GM18502 (cell line): ENCODE data around the gene IRX6.

Experiments used
- ATAC-seq: cut with Tn5 transposase; IDR thresholded peaks from one replicate; pipeline ENCODE4 v1.9.1; 2021; ENCODE audit warnings: mild to moderate bottlenecking; ENCODE audit not compliant: unreplicated experiment, poor library complexity

IRX6 gene

GRCh38 chr16:55308973-55309372, 15.0 kb upstream of the IRX6 start:
- ATAC-seq, result no peak

GRCh38 chr16:55322327-55322726, 1.7 kb upstream of the IRX6 start:
- no peak for ATAC-seq

DNA sequence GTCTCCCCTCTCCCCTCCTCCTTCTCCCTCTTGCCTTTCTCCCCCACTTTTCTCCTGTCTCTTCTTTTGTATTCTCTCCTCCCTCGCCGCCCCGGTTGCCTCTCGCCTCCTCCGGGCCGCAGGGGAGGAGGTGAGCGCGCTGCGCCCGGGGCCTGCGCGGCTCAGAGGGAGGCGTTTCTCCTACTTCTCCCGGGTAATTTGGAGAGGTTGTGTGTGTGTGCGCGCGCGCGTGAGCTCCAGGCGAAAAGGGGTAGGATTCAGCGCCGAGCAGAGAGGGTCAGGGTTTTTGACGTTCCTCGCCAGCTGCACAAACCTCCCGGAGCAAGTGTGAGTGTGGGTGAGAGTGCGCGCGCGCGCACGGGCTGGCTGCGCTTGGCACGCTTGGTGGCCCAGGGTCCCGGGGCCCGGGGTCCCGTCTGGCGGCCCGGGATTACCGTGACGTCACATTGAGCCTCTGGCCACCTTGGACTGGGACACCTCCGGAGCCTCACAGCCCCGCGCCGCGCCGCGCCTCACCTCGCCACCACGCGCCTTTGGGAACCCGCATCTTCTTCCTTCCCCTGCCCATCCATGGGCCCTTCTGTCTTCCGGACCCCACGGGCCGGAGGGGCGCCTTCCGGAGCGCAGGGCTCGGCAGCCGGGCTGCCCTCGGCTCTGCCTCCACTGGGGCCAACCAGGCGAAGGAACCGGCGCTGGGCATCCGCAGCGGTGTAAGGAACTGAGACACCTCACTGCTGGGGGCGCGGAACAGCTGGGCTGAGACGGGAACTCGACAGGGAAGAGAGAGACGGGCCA, 479 bp downstream of the IRX6 start:
- ATAC-seq, result no peak

DNA sequence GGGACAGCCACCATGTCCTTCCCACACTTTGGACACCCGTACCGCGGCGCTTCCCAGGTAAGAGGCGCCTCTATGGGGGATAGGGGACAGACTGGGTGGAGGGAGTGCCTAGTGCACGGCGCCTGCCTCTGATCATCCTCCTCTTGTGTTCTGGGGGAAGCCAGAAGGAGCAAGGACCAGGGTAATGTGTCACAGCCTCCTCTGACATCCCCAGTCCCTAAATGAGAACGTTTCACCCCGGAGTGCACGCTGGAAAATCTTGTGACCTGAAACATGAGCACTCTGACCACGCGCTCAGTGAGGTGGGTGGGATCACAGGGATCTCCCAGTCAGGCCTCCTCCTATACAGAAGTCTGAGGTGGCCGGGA, 1.1 kb downstream of the IRX6 start:
- no peak for ATAC-seq

DNA sequence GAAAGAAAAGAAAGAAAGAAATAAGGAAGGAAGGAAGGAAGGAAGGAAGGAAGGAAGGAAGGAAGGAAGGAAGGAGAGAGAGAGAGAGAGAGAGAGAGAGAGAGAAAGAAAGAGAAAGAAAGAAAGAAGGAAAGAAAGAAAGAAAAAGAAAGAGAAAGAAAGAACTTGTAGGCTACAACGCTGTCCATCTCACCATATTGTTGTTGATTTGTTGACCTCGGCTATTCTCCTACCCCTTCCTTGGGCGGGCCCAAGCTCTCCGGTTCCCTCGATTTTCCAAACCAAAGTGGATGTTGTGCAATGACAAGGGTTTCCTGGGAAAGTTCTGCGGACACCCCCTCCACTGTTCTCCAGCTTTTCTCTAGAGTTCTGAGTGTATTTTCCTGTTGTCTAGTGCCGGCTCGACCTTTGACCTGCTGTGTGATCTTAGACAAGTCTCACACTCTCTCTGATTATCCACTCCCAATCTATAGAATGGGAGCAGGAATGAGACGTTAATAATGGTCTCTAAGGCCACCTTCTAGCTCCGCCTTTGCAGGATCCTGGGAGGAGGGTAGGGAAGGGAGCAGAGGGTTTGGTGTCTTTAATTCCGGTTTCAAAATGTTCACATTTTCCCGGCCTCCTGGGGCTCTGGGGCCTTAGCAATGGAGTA, 1.6 kb downstream of the IRX6 start:
- no peak for ATAC-seq

- ATAC-seq, result no peak
These were observed 2.5 kb downstream of the IRX6 start for GRCh38 chr16:55326261-55327092.

DNA sequence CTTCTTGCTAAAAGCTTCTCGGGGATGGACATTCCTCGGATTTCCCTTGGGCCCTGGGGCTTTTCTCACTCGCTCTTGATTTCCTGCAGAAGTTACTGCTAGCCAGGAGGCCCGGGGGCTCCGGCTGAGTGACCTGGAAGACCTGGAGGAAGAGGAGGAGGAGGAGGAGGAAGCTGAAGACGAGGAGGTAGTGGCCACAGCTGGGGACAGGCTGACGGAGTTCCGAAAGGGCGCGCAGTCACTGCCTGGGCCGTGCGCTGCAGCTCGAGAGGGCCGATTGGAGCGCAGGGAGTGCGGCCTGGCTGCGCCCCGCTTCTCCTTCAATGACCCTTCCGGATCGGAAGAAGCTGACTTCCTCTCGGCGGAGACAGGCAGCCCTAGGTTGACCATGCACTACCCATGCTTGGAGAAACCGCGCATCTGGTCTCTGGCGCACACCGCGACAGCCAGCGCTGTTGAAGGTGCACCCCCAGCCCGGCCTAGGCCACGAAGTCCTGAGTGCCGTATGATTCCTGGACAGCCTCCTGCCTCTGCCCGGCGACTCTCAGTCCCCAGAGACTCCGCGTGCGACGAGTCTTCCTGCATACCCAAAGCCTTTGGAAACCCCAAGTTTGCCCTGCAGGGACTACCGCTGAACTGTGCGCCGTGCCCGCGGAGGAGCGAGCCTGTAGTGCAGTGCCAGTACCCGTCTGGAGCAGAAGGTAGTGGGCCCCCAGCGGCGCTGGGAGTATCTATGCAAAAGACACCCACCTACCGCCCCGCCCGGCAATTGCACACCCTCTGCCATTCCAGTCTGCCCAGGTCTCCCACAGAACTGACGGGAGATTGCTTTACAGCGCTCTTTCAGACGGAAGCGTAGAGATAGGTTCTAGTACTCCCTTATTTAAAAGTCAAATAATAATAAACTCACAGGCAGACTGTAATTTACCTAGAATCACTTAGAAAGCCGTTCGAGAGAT, 4.9 kb downstream of the IRX6 start:
- ATAC-seq, result no peak

DNA sequence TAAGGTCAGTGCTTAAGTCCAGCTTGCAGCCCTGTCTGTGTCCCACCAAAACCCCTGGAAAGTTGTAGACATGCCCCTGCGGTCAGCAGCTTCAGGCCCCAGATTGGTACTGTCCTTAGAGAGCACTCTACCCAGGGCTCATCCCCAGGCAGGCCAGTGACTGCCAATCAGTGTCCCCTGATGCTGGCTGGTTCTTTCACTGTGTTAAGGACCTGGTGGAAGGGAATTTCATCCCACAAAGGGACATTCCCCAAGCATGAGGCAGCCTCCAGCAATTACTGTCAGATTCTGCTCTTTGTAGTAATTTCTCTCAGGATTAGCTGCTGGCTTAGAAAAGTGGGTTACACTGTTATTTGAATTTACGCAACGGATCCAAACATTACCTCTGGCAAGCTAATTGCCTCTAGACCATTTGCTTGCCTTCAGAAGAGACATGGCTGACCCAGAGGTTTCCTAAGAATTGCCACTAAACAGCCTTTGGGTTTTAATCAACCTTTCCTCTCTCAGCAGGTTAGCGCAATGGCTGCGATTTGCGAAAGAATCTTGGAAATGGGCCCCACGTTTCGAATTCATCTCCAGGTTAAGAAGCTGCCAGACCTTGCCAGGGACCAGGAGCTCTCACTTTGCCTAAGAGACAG, 5.9 kb downstream of the IRX6 start:
- no peak for ATAC-seq

- ATAC-seq, result no peak
These were observed 7.0 kb downstream of the IRX6 start for GRCh38 chr16:55330781-55331647.

DNA sequence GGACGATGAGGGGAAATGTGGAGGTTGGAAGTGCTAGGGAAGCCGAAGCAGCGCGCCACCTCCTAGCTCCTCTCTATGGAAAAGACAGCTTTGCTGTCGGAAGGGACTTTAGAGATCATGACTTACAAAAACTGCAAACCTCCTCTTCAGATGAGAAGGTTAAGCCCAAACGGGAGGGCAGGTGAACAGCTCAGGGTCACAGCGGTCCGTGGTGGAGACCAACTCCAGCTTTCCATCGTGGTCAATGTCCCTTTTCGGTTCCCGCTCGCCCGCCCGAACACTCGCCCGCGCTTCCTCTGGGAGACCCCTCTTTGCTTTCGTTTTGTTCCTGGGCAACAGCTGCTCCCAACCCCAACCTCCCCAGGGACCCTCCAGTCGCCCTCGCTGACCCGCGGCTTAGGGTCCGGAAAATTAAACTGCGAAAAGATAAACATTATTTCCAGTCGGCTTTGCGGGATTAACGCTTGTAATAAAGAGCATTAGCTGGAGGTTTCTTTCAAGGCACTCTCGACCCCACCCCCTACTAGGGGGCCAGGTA, 7.7 kb downstream of the IRX6 start:
- ATAC-seq, result no peak

- no peak for ATAC-seq
These were observed 9.7 kb downstream of the IRX6 start for GRCh38 chr16:55333684-55334083.

DNA sequence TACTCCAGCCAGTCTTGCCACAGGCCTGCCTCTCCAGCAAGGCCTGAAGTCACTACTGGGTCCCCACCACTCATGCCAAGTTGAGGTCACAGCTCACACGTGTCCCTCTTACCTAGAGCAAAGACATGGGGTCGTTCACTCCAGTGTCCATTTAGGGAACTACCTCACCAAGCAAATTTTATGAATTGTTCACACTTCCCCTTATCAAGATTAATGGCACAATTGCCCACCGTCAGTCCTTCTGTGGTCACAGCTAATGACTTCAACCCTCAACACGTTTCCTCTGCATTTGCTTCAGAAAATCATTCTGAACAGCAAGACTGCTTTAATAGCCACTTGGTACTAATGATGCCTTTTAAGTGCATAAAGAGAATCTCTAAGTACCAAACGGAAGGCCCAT, 14.6 kb downstream of the IRX6 start:
- ATAC-seq, result no peak

- ATAC-seq, result no peak
These were observed 16.4 kb downstream of the IRX6 start for GRCh38 chr16:55340445-55340844.

DNA sequence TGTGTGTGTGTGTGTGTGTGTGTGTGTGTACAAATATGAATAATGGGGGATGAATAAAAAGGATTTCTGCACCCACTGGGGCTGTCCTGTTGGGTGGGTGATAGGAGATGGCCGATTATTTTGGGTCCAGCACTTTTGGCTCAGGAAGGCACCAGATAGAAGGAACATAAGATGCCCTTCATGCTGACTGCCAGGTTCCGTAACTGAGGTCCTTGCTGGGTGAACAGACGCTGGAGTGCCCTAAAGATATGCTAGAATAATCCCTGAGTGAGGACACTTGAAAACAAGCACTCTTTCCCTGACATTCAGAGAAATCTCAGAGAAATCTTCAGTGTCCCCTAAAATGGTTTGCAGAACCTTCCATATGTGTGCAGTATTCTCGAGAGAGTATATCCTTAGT, 17.7 kb downstream of the IRX6 start:
- no peak for ATAC-seq

- ATAC-seq, result no peak
These were observed 22.5 kb downstream of the IRX6 start for GRCh38 chr16:55346475-55346874.

- no peak for ATAC-seq
These were observed 25.9 kb downstream of the IRX6 start for GRCh38 chr16:55349867-55350266.

- ATAC-seq, result no peak
These were observed 27.0 kb downstream of the IRX6 start for GRCh38 chr16:55350984-55351383.

DNA sequence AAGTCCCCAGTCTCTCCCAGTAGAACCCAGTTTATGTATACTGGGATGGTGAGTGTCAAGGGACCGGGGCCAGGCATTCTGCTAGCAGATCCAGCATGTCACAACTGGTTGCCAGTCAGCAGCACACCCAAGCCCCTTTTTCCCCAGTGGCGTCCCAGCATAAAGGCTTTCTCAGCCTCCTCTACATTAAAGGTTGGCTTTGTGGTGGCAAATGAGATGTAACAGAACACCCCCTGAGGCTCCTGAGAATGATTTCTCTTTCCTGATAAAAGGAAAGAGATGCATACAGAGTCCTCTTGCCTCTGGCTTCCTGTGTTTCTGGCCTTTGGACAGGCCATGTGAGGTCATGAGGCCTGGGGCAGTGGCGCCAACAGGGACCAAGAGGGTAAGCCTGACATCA, 27.9 kb downstream of the IRX6 start:
- no peak for ATAC-seq
